Duodenal mucosa (tissue), 2 donors: ENCODE results near the gene EHD2.
A peak's percentile ranks its signal among the peaks of the same experiment; 100 is the strongest.
"Not testable (repeated sequence)": the region's sequence is repeated elsewhere in the genome, so short reads cannot be mapped to it uniquely, and the experiment has no call there.

Experiments
- H3K27ac ChIP-seq: one replicate; pipeline ENCODE4 v1.7.0; 2013; ENCODE audit warnings: low read depth, low read length
- H3K27me3 ChIP-seq, 2 donors: one replicate each; pipeline ENCODE4 v1.7.0; 2013; ENCODE audit warnings: low read length in 2 of 2, control low read depth in 1 of 2; ENCODE audit not compliant: insufficient read depth in 2 of 2, control insufficient read depth in 1 of 2
- H3K36me3 ChIP-seq, 2 donors: one replicate each; pipeline ENCODE4 v1.7.0; 2013; ENCODE audit warnings: low read length in 2 of 2, control low read depth in 1 of 2; ENCODE audit not compliant: insufficient read depth in 2 of 2, control insufficient read depth in 1 of 2
- H3K4me1 ChIP-seq, 2 donors: one replicate each; pipeline ENCODE4 v1.7.0; 2013; ENCODE audit warnings: low read length in 2 of 2, control low read depth in 1 of 2; ENCODE audit not compliant: insufficient read depth in 2 of 2, control insufficient read depth in 1 of 2
- H3K4me3 ChIP-seq, 2 donors: one replicate each; pipeline ENCODE4 v1.7.0; 2013; ENCODE audit warnings: low read length in 2 of 2, low read depth in 1 of 2
- H3K9ac ChIP-seq, 2 donors: one replicate each; pipeline ENCODE4 v1.7.0; 2013; ENCODE audit warnings: low read length in 2 of 2, low read depth in 1 of 2
- H3K9me3 ChIP-seq, 2 donors: one replicate each; pipeline ENCODE4 v1.7.0; 2013; ENCODE audit warnings: low read length in 2 of 2, control low read depth in 1 of 2; ENCODE audit not compliant: control insufficient read depth in 1 of 2

Gene EHD2, protein sequence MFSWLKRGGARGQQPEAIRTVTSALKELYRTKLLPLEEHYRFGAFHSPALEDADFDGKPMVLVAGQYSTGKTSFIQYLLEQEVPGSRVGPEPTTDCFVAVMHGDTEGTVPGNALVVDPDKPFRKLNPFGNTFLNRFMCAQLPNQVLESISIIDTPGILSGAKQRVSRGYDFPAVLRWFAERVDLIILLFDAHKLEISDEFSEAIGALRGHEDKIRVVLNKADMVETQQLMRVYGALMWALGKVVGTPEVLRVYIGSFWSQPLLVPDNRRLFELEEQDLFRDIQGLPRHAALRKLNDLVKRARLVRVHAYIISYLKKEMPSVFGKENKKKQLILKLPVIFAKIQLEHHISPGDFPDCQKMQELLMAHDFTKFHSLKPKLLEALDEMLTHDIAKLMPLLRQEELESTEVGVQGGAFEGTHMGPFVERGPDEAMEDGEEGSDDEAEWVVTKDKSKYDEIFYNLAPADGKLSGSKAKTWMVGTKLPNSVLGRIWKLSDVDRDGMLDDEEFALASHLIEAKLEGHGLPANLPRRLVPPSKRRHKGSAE

DNA sequence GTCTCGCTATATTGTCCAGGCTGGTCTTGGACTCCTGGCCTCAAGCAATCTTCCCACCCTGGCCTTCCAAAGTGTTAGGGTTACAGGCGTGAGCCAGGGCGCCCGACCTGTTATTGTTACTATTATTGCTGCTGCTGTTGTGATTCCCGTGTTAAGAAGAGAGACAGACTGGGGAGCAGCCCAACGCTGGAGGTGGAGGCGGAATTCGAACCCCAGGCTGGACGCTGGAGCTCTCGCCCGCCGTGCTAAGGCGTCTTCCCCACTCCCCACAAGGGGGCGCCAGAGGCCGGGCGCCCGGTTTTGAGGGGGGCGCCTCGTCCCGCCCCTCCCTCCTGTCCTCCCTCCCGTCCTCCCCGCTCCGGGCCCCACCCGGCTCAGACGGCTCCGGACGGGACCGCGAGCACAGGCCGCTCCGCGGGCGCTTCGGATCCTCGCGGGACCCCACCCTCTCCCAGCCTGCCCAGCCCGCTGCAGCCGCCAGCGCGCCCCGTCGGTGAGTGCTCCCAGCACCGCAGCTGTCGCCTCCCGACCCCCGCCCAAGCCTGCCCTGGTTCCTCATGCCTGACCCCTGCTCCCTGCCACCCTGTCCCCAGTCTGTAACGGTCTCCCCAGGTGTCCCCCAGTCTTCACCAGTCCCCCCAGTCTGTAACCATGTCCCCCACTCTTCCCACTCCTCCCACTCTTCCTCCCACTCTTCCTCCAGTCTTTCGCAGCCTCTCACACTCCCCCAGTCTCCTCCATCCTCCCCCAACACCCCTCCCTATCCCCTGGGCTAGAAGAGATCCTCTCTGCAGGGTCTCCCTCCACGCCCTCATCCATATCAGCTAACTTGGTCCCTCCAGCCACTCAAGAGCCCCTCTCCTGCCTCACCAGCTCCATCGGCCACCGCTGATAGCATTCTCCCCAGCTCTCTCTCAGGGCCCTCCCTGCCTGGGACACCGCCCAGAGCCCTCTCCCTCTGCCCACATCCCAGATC is at the start of gene EHD2:
Gene EHD2, plus strand, starts transcription at position 377 of the 976 bp plus-strand sequence. CDS start 3,191 bp downstream, outside the sequence.
- Histone ChIP-seq H3K36me3 (no peaks in the 10 kb centered on the region), H3K27me3 (peaks cover 0 to 9% of the 10 kb centered on the region in 2 donors), H3K4me1 (peaks cover 0 to 6% of the 10 kb centered on the region in 2 donors), H3K27ac (peak within 1 kb of the TSS; percentile 62), H3K4me3 (peak within 1 kb of the TSS; percentile 57 to 67), H3K9ac (peak within 1 kb of the TSS; percentile 25 to 33), H3K9me3 (no peaks in the 10 kb centered on the region)

DNA sequence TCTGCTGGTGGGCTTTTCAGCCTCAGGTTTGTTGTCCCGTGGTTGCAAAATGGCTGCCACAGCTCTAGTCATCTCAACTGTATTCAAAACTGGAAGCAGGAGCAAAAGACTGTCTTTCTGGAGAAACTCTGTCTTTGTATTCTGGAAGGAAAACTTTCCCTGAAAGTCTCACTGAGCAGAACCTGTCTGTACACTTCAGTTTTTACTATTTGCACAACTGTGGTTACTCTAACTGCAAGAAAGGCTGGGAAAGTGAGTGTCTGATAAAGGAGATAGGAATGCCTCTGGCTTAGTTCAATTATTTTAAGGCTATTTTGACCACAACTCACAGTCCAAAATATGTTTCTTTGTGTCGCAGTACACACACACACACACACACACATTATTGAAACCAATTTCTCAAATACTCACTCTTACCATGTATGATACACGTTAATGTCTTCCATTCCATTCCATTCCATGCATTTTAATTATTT is 49.7 kb upstream of the EHD2 start:
- peak overlapping the region in 1 of 2 donors; percentile 29 for H3K4me3 ChIP-seq
- peak overlapping the region; percentile 10 to 34 for H3K9ac ChIP-seq
- H3K36me3 ChIP-seq: peaks cover 0 to 2% of the 10 kb centered on the region in 2 donors
- H3K27me3 ChIP-seq: no peaks in the 10 kb centered on the region
- H3K27ac ChIP-seq: peak overlapping the region; percentile 4
- peaks cover 75 to 82% of the 10 kb centered on the region in 2 donors for H3K4me1 ChIP-seq
- no peaks in the 10 kb centered on the region for H3K9me3 ChIP-seq

GRCh38 chr19:47663911-47664771 is 49.1 kb upstream of the EHD2 start:
- Histone ChIP-seq H3K27ac (peak overlapping the region; percentile 79), H3K9me3 (no peaks in the 10 kb centered on the region), H3K4me1 (peaks cover 68 to 78% of the 10 kb centered on the region in 2 donors), H3K36me3 (peaks cover 0 to 2% of the 10 kb centered on the region in 2 donors), H3K27me3 (no peaks in the 10 kb centered on the region), H3K4me3 (peak overlapping the region; percentile 3 to 29), H3K9ac (peak overlapping the region; percentile 10 to 57)

DNA sequence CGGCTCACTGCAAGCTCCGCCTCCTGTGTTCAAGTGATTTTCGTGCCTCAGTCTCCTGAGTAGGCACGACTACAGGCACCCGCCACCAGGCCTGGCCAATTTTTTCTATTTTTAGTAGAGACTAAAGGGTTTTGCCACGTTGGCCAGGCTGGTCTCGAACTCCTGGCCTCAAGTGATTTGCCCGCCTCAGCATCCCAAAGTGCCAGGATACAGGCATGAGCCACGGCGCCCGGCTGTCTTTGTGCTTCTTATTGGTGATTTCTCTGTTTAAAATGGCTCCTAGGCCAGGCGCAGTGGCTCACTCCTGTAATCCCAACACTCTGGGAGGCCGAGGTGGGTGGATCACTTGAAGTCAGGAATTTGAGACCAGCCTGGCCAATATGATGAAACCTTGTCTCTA is 44.7 kb upstream of the EHD2 start:
- not testable (repeated sequence) for H3K27me3 ChIP-seq, H3K4me3 ChIP-seq, H3K9me3 ChIP-seq, H3K27ac ChIP-seq, H3K9ac ChIP-seq
- H3K4me1 ChIP-seq: peaks cover 31 to 38% of the 10 kb centered on the region in 2 donors
- peaks cover 7 to 13% of the 10 kb centered on the region in 2 donors for H3K36me3 ChIP-seq

GRCh38 chr19:47670736-47671135 is 42.5 kb upstream of the EHD2 start:
- H3K9ac ChIP-seq: no peak overlapping the region
- H3K4me1 ChIP-seq: peaks cover 10 to 18% of the 10 kb centered on the region in 2 donors
- H3K36me3 ChIP-seq: peaks cover 21 to 31% of the 10 kb centered on the region in 2 donors
- no peaks in the 10 kb centered on the region for H3K9me3 ChIP-seq
- no peak overlapping the region for H3K4me3 ChIP-seq
- H3K27ac ChIP-seq: no peak overlapping the region
- H3K27me3 ChIP-seq: no peaks in the 10 kb centered on the region

- no peak overlapping the region for H3K9ac ChIP-seq
- H3K27me3 ChIP-seq: no peaks in the 10 kb centered on the region
- no peak overlapping the region for H3K27ac ChIP-seq
- no peaks in the 10 kb centered on the region for H3K9me3 ChIP-seq
- H3K4me1 ChIP-seq: peaks cover 7 to 14% of the 10 kb centered on the region in 2 donors
- no peak overlapping the region for H3K4me3 ChIP-seq
- H3K36me3 ChIP-seq: peaks cover 21 to 34% of the 10 kb centered on the region in 2 donors
Measured at GRCh38 chr19:47671499-47671898, 41.7 kb upstream of the EHD2 start.

DNA sequence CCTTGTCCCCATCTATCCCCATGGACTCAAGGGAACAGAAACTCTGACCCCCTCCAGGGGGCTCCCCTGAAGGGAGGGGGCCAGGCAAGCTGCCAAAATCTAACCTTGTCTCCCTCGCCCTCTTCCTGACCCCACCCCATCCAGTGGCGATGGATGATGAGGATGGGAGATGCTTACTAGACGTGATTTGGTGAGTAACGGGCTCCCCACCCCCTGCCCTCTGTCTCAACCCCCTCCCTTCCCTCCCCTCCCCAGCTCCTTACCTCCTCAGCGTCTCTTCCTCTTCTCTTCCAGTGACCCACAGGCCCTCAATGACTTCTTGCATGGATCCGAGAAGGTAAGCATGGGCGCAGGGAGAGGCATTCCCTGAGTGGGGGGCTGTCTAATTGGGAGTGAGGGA is 39.8 kb upstream of the EHD2 start:
- peaks cover 25 to 40% of the 10 kb centered on the region in 2 donors for H3K36me3 ChIP-seq

GRCh38 chr19:47674548-47674947 is 38.7 kb upstream of the EHD2 start:
- no peaks in the 10 kb centered on the region for H3K27me3 ChIP-seq
- no peaks in the 10 kb centered on the region for H3K9me3 ChIP-seq
- H3K9ac ChIP-seq: no peak overlapping the region
- H3K36me3 ChIP-seq: peaks cover 25 to 44% of the 10 kb centered on the region in 2 donors
- no peak overlapping the region for H3K27ac ChIP-seq
- H3K4me3 ChIP-seq: no peak overlapping the region
- no peaks in the 10 kb centered on the region for H3K4me1 ChIP-seq

More for the DNA sequence above, 39.8 kb upstream of the EHD2 start:
- no peaks in the 10 kb centered on the region for H3K4me1 ChIP-seq
- H3K27ac ChIP-seq: no peak overlapping the region
- no peaks in the 10 kb centered on the region for H3K9me3 ChIP-seq
- H3K4me3 ChIP-seq: no peak overlapping the region
- no peaks in the 10 kb centered on the region for H3K27me3 ChIP-seq
- H3K9ac ChIP-seq: no peak overlapping the region

- no peaks in the 10 kb centered on the region for H3K4me1 ChIP-seq
- no peaks in the 10 kb centered on the region for H3K27me3 ChIP-seq
- H3K4me3 ChIP-seq: no peak overlapping the region
- H3K9ac ChIP-seq: no peak overlapping the region
- H3K36me3 ChIP-seq: peaks cover 25 to 47% of the 10 kb centered on the region in 2 donors
- H3K27ac ChIP-seq: no peak overlapping the region
- H3K9me3 ChIP-seq: no peaks in the 10 kb centered on the region
Measured at GRCh38 chr19:47675271-47675670, 38.0 kb upstream of the EHD2 start.
